ENCODE results near the gene ATP6V1G1.

GRCh38 chr9:114619191-114619761, 31.7 kb downstream of the ATP6V1G1 start:
- TF ChIP-seq CTCF (IDR thresholded peaks at IDR 0.05), result no peak
- TF ChIP-seq EP300 (IDR thresholded peaks at IDR 0.05), result no peak
